Gastrocnemius medialis (tissue), 4 donors: Measurements from ENCODE around the gene CDC25C. TPM values are rescaled to one million over a fixed set of nuclear protein-coding genes. Genes with fewer than 3 reads are reported as not detected.

ENCODE experiments used
- ATAC-seq, 2 donors: fragments of 150-250 bp; one replicate each; pipeline ENCODE4 v1.9.1; 2016
- DNase-seq, 2 donors: peaks; one replicate each; pipeline ENCODE4 v3.0.0-alpha.2; 2019
- H3K27ac ChIP-seq, 4 donors: fragments of 200-600 bp; sonication (generic); 1 replicate in 1 of 4; 2 replicates in 3 of 4; pipeline ENCODE4 v1.5.1; 2016 to 2018; ENCODE audit warnings: mild to moderate bottlenecking in 2 of 4, moderate library complexity in 1 of 4
- H3K27me3 ChIP-seq, 3 donors: fragments of 200-600 bp; sonication (generic) in 2 of 3; 1 replicate in 1 of 3; 2 replicates in 2 of 3; pipeline versions ENCODE4 v1.5.1 to v1.6.0; 2016 to 2019; ENCODE audit warnings: mild to moderate bottlenecking in 1 of 3, moderate library complexity in 1 of 3
- H3K36me3 ChIP-seq, 2 donors: fragments of 200-600 bp; sonication (generic) in 1 of 2; one replicate each; pipeline ENCODE4 v1.5.1; 2017 to 2018
- H3K4me1 ChIP-seq, 2 donors: fragments of 200-600 bp; sonication (generic) in 1 of 2; one replicate each; pipeline ENCODE4 v1.5.1; 2016 to 2017; ENCODE audit warnings: mild to moderate bottlenecking in 2 of 2
- H3K4me3 ChIP-seq, 4 donors: fragments of 200-600 bp; sonication (generic) in 3 of 4; 1 replicate in 1 of 4; 2 replicates in 3 of 4; pipeline ENCODE4 v1.5.1; 2016 to 2019; ENCODE audit warnings: mild to moderate bottlenecking in 2 of 4
- H3K9me3 ChIP-seq, 3 donors: fragments of 200-600 bp; sonication (generic) in 2 of 3; 1 replicate in 1 of 3; 2 replicates in 2 of 3; pipeline ENCODE4 v1.5.1; 2016 to 2019
- CTCF ChIP-seq, 5 experiments: fragments of 450-650 bp in 3 of 5; fragments of 200-600 bp in 2 of 5; sonication (generic) in 2 of 5; IDR thresholded peaks in 4 of 5; conservative IDR thresholded peaks in 1 of 5; 1 replicate in 4 of 5; 2 replicates in 1 of 5; pipeline ENCODE4 v1.5.1; 2016 to 2019; ENCODE audit warnings: antibody characterized with exemption in 5 of 5, mild to moderate bottlenecking in 3 of 5, moderate library complexity in 3 of 5
- POLR2A ChIP-seq, 2 donors: fragments of 450-650 bp; IDR thresholded peaks; one replicate each; pipeline ENCODE4 v1.6.1; 2017; ENCODE audit warnings: antibody characterized with exemption in 2 of 2, mild to moderate bottlenecking in 2 of 2, moderate library complexity in 2 of 2
- in situ Hi-C, 4 donors: fragments of 200-750 bp; cut with MboI; loops; one replicate each; pipeline versions ENCODE4 v1.15.0 to v1.8.0; 2017; ENCODE audit warnings: low sequenced_read_pairs in 4 of 4
- intact Hi-C: fragments of 100-400 bp; cut with DNase I; formaldehyde crosslinking; loops from one replicate; pipeline ENCODE4 v1.15.1; 2023; ENCODE audit warnings: low total_unique reads
- total RNA-seq, 4 donors: library from RNA; depleted of rRNA; stranded (reverse); fragments of >200 nt; gene quantifications; one replicate each; pipeline versions ENCODE4 v1.1.0 to v1.2.3, GENCODE V29; 2016

The CDC25C gene
- total RNA-seq, 4 donors from 2014 or later, result not detected

GRCh38 chr5:138264183-138264582 is 67.4 kb downstream of the CDC25C start:
- peaks cover 0 to 3% (median 0%) of the 10 kb centered on the region in 3 donors for H3K27me3 ChIP-seq
- no peak overlapping the region for H3K4me3 ChIP-seq
- no peaks in the 10 kb centered on the region for H3K9me3 ChIP-seq
- no peak for ATAC-seq
- DNase-seq, result no peak
- no peaks in the 10 kb centered on the region for H3K4me1 ChIP-seq
- intact Hi-C loops, result no loop called here
- H3K36me3 ChIP-seq, result no peaks in the 10 kb centered on the region
- in situ Hi-C loops, result no loop called here
- H3K27ac ChIP-seq, result no peak overlapping the region
- TF ChIP-seq POLR2A (IDR thresholded peaks at IDR 0.05) (no peak), CTCF (IDR thresholded peaks at IDR 0.05 in 4 of 5, conservative IDR thresholded peaks at IDR 0.05 in 1 of 5) (no peak)

- Histone ChIP-seq H3K27me3 (peaks cover 0 to 3% (median 0%) of the 10 kb centered on the region in 3 donors), H3K4me3 (no peak overlapping the region), H3K9me3 (no peaks in the 10 kb centered on the region), H3K36me3 (no peaks in the 10 kb centered on the region), H3K27ac (no peak overlapping the region), H3K4me1 (no peaks in the 10 kb centered on the region)
- DNase-seq (no peak), ATAC-seq (no peak)
- TF ChIP-seq CTCF (IDR thresholded peaks at IDR 0.05 in 4 of 5, conservative IDR thresholded peaks at IDR 0.05 in 1 of 5) (no peak), POLR2A (IDR thresholded peaks at IDR 0.05) (no peak)
- intact Hi-C loops (no loop called here), in situ Hi-C loops (no loop called here)
Observed at GRCh38 chr5:138263581-138263980, 68.0 kb downstream of the CDC25C start.

- intact Hi-C loops, result no loop called here
- DNase-seq, result no peak
- TF ChIP-seq POLR2A (IDR thresholded peaks at IDR 0.05), result no peak
- TF ChIP-seq CTCF (IDR thresholded peaks at IDR 0.05 in 4 of 5, conservative IDR thresholded peaks at IDR 0.05 in 1 of 5), result no peak
- Histone ChIP-seq H3K27ac (no peak overlapping the region), H3K4me1 (no peaks in the 10 kb centered on the region), H3K27me3 (no peaks in the 10 kb centered on the region), H3K9me3 (no peaks in the 10 kb centered on the region), H3K4me3 (no peak overlapping the region), H3K36me3 (no peaks in the 10 kb centered on the region)
- in situ Hi-C loops, result no loop called here
- no peak for ATAC-seq
Observed at GRCh38 chr5:138258704-138259292, 72.8 kb downstream of the CDC25C start.

GRCh38 chr5:138257583-138257982 is 74.0 kb downstream of the CDC25C start:
- in situ Hi-C loops, result no loop called here
- Histone ChIP-seq H3K27me3 (no peaks in the 10 kb centered on the region), H3K27ac (no peak overlapping the region)

More at GRCh38 chr5:138257583-138257982, 74.0 kb downstream of the CDC25C start:
- DNase-seq (no peak), ATAC-seq (no peak)
- H3K4me1 ChIP-seq, result no peaks in the 10 kb centered on the region
- no peak for TF ChIP-seq POLR2A (IDR thresholded peaks at IDR 0.05)
- TF ChIP-seq CTCF (IDR thresholded peaks at IDR 0.05 in 4 of 5, conservative IDR thresholded peaks at IDR 0.05 in 1 of 5), result no peak
- H3K36me3 ChIP-seq, result no peaks in the 10 kb centered on the region
- H3K4me3 ChIP-seq, result no peak overlapping the region
- intact Hi-C loops, result no loop called here
- no peaks in the 10 kb centered on the region for H3K9me3 ChIP-seq
